PFSK-1 (cell line): ENCODE measurements around the gene POP4.

ENCODE experiments used
- FOXP2 ChIP-seq: optimal IDR thresholded peaks from 2 replicates; pipeline ENCODE3; 2011; ENCODE audit warnings: borderline replicate concordance, control low read depth, inconsistent platforms; ENCODE audit not compliant: insufficient read depth; ENCODE audit errors: extremely low read length, extremely low read depth
- POLR2AphosphoS5 ChIP-seq: IDR thresholded peaks from 2 replicates; pipeline ENCODE4 v1.6.1; 2012; ENCODE audit warnings: low read depth, mild to moderate bottlenecking, control low read depth, low read length, moderate library complexity
- REST ChIP-seq, 2 experiments: IDR thresholded peaks; 2 replicates each; pipeline versions ENCODE4 v1.6.1 to v1.8.0; 2011 to 2012; ENCODE audit warnings: low read depth in 2 of 2, low read length in 2 of 2, control low read depth in 1 of 2, inconsistent platforms in 1 of 2, mild to moderate bottlenecking in 1 of 2, moderate library complexity in 1 of 2; ENCODE audit not compliant: insufficient read depth in 1 of 2
- SIN3A ChIP-seq: IDR thresholded peaks from 2 replicates; pipeline ENCODE4 v1.6.1; 2012; ENCODE audit warnings: mild to moderate bottlenecking, low read length, moderate library complexity, borderline replicate concordance; ENCODE audit not compliant: insufficient read depth
- TAF1 ChIP-seq: IDR thresholded peaks from 2 replicates; pipeline ENCODE4 v1.6.1; 2012; ENCODE audit warnings: low read length, control low read depth, borderline replicate concordance; ENCODE audit not compliant: insufficient read depth

- no peak for TF ChIP-seq POLR2AphosphoS5
- TF ChIP-seq SIN3A: no peak
- TF ChIP-seq REST (IDR thresholded peaks at IDR 0.05; ENCODE audit: insufficient read depth in 1 of 2, low read depth in 2 of 2, low read length in 2 of 2): no peak
- TF ChIP-seq TAF1: no peak
- no peak for TF ChIP-seq FOXP2
Measured at GRCh38 chr19:29609636-29610035, 3.6 kb downstream of the POP4 start.
